Measurements from ENCODE around the gene CNTN1.

CNTN1 gene

GRCh38 chr12:40980427-40980961 lies 288.3 kb downstream of the CNTN1 start:
- H3K4me3 ChIP-seq (ENCODE audit: low read depth in 1 of 2, low read length in 1 of 2), result no peak overlapping the region
- no peak for TF ChIP-seq CTCF (IDR thresholded peaks at IDR 0.05)
- no peaks in the 10 kb centered on the region for H3K27me3 ChIP-seq
- no peaks in the 10 kb centered on the region for H3K9me3 ChIP-seq
- no peaks in the 10 kb centered on the region for H3K36me3 ChIP-seq
- no peaks in the 10 kb centered on the region for H3K4me1 ChIP-seq (ENCODE audit: control insufficient read depth in 1 of 2, insufficient read depth in 1 of 2, low read depth in 1 of 2, low read length in 1 of 2)
- no peak overlapping the region for H3K27ac ChIP-seq

- no peak overlapping the region for H3K27ac ChIP-seq
- TF ChIP-seq CTCF (IDR thresholded peaks at IDR 0.05), result no peak
- no peaks in the 10 kb centered on the region for H3K36me3 ChIP-seq
- H3K9me3 ChIP-seq, result no peaks in the 10 kb centered on the region
- no peaks in the 10 kb centered on the region for H3K4me1 ChIP-seq (ENCODE audit: control insufficient read depth in 1 of 2, insufficient read depth in 1 of 2, low read depth in 1 of 2, low read length in 1 of 2)
- H3K4me3 ChIP-seq (ENCODE audit: low read depth in 1 of 2, low read length in 1 of 2), result no peak overlapping the region
- H3K27me3 ChIP-seq, result no peaks in the 10 kb centered on the region
Observed at GRCh38 chr12:40986001-40986400, 293.8 kb downstream of the CNTN1 start.

GRCh38 chr12:40988355-40988754 lies 296.1 kb downstream of the CNTN1 start:
- no peak overlapping the region for H3K27ac ChIP-seq
- H3K27me3 ChIP-seq, result no peaks in the 10 kb centered on the region
- TF ChIP-seq CTCF (IDR thresholded peaks at IDR 0.05), result no peak

GRCh38 chr12:40988824-40989223 lies 296.6 kb downstream of the CNTN1 start:
- Histone ChIP-seq H3K4me3 (ENCODE audit: low read depth in 1 of 2, low read length in 1 of 2) (no peak overlapping the region), H3K27ac (no peak overlapping the region), H3K9me3 (no peaks in the 10 kb centered on the region), H3K4me1 (ENCODE audit: control insufficient read depth in 1 of 2, insufficient read depth in 1 of 2, low read depth in 1 of 2, low read length in 1 of 2) (no peaks in the 10 kb centered on the region), H3K27me3 (no peaks in the 10 kb centered on the region), H3K36me3 (no peaks in the 10 kb centered on the region)
- no peak for TF ChIP-seq CTCF (IDR thresholded peaks at IDR 0.05)

More at GRCh38 chr12:40988355-40988754, 296.1 kb downstream of the CNTN1 start:
- no peaks in the 10 kb centered on the region for H3K36me3 ChIP-seq
- no peaks in the 10 kb centered on the region for H3K4me1 ChIP-seq (ENCODE audit: control insufficient read depth in 1 of 2, insufficient read depth in 1 of 2, low read depth in 1 of 2, low read length in 1 of 2)
- H3K9me3 ChIP-seq, result no peaks in the 10 kb centered on the region
- no peak overlapping the region for H3K4me3 ChIP-seq (ENCODE audit: low read depth in 1 of 2, low read length in 1 of 2)

GRCh38 chr12:40989785-40990184 lies 297.5 kb downstream of the CNTN1 start:
- no peaks in the 10 kb centered on the region for H3K36me3 ChIP-seq
- no peak overlapping the region for H3K27ac ChIP-seq
- H3K4me3 ChIP-seq (ENCODE audit: low read depth in 1 of 2, low read length in 1 of 2), result no peak overlapping the region
- no peak for TF ChIP-seq CTCF (IDR thresholded peaks at IDR 0.05)
- H3K27me3 ChIP-seq, result no peaks in the 10 kb centered on the region
- H3K4me1 ChIP-seq (ENCODE audit: control insufficient read depth in 1 of 2, insufficient read depth in 1 of 2, low read depth in 1 of 2, low read length in 1 of 2), result no peaks in the 10 kb centered on the region
- no peaks in the 10 kb centered on the region for H3K9me3 ChIP-seq

- Histone ChIP-seq H3K4me1 (ENCODE audit: control insufficient read depth in 1 of 2, insufficient read depth in 1 of 2, low read depth in 1 of 2, low read length in 1 of 2) (no peaks in the 10 kb centered on the region), H3K27ac (no peak overlapping the region)
Observed at GRCh38 chr12:40992158-40992557, 299.9 kb downstream of the CNTN1 start.

More at GRCh38 chr12:40992158-40992557, 299.9 kb downstream of the CNTN1 start:
- Histone ChIP-seq H3K4me3 (ENCODE audit: low read depth in 1 of 2, low read length in 1 of 2) (no peak overlapping the region), H3K9me3 (no peaks in the 10 kb centered on the region), H3K36me3 (no peaks in the 10 kb centered on the region), H3K27me3 (no peaks in the 10 kb centered on the region)
- no peak for TF ChIP-seq CTCF (IDR thresholded peaks at IDR 0.05)

All from neutrophil (primary cell).